Neural cell (in vitro differentiated cells): ENCODE measurements around the gene CUX1. TPM values are rescaled to one million over a fixed set of nuclear protein-coding genes. Genes with fewer than 3 reads are reported as not detected.

Source experiments
- H2AFZ ChIP-seq: fragments of 200-600, 300-800 bp; sonication (generic), shearing (Covaris generic); 2 replicates; pipeline ENCODE4 v1.6.0; 2014; ENCODE audit warnings: low read depth, mild to moderate bottlenecking, antibody characterized with exemption, low read length, moderate library complexity
- H3F3A ChIP-seq: fragments of 200-600 bp; shearing (Covaris generic); 2 replicates; pipeline ENCODE4 v1.6.1; 2016; ENCODE audit warnings: mild to moderate bottlenecking, moderate library complexity, mixed read lengths, antibody characterized with exemption, low read length; ENCODE audit not compliant: insufficient read depth, poor library complexity, severe bottlenecking
- H3K27ac ChIP-seq: fragments of 200-600, 300-800 bp; sonication (generic), shearing (Covaris generic); 2 replicates; pipeline ENCODE4 v1.5.1; 2014; ENCODE audit warnings: mild to moderate bottlenecking, low read length, moderate library complexity
- H3K27me3 ChIP-seq: fragments of 300-800, 200-600 bp; sonication (generic), shearing (Covaris generic); 2 replicates; pipeline ENCODE4 v1.6.0; 2014; ENCODE audit warnings: mild to moderate bottlenecking, low read depth, low read length, moderate library complexity; ENCODE audit not compliant: insufficient read depth
- H3K36me3 ChIP-seq: fragments of 300-800, 200-600 bp; sonication (generic), shearing (Covaris generic); 2 replicates; pipeline ENCODE4 v1.5.1; 2014; ENCODE audit warnings: mild to moderate bottlenecking, antibody characterized with exemption, low read length, moderate library complexity; ENCODE audit not compliant: insufficient read depth
- H3K4me2 ChIP-seq: fragments of 300-800, 200-600 bp; sonication (generic), shearing (Covaris generic); 2 replicates; pipeline ENCODE4 v1.6.0; 2014; ENCODE audit warnings: mild to moderate bottlenecking, low read length
- H3K4me3 ChIP-seq: fragments of 300-800, 200-600 bp; sonication (generic), shearing (Covaris generic); 2 replicates; pipeline ENCODE4 v1.5.1; 2014; ENCODE audit warnings: mild to moderate bottlenecking, low read length, moderate library complexity
- H3K79me2 ChIP-seq: fragments of 200-600 bp; shearing (Covaris generic); replicated peaks from 2 replicates; pipeline ENCODE4 v1.6.0; 2014; ENCODE audit warnings: mild to moderate bottlenecking, low read length, moderate library complexity; ENCODE audit not compliant: insufficient read depth
- H3K9ac ChIP-seq: fragments of 300-800, 200-600 bp; sonication (generic), shearing (Covaris generic); 2 replicates; pipeline ENCODE4 v1.6.1; 2016; ENCODE audit warnings: mild to moderate bottlenecking, low read length, mixed read lengths
- H3K9me2 ChIP-seq: fragments of 200-600 bp; shearing (Covaris generic); 2 replicates; pipeline ENCODE4 v1.6.1; 2016; ENCODE audit warnings: mild to moderate bottlenecking, low read length, mixed read lengths; ENCODE audit not compliant: insufficient read depth
- H3K9me3 ChIP-seq: fragments of 200-600, 300-800 bp; sonication (generic), shearing (Covaris generic); 2 replicates; pipeline ENCODE4 v1.6.1; 2016; ENCODE audit warnings: mild to moderate bottlenecking, mixed run types, low read length, moderate library complexity, mixed read lengths
- H4K20me1 ChIP-seq: fragments of 200-600 bp; shearing (Covaris generic); 2 replicates; pipeline ENCODE4 v1.6.1; 2016; ENCODE audit warnings: mild to moderate bottlenecking, mixed run types; ENCODE audit not compliant: insufficient read depth
- CTCF ChIP-seq: fragments of 450-650 bp; IDR thresholded peaks from 2 replicates; pipeline ENCODE4 v1.5.1; 2014; ENCODE audit warnings: antibody characterized with exemption, mild to moderate bottlenecking, moderate library complexity; ENCODE audit not compliant: poor library complexity, severe bottlenecking
- EP300 ChIP-seq: fragments of 450-650 bp; conservative IDR thresholded peaks from 2 replicates; pipeline ENCODE4 v1.6.1; 2014; ENCODE audit warnings: antibody characterized with exemption, mild to moderate bottlenecking, moderate library complexity; ENCODE audit not compliant: poor library complexity, severe bottlenecking
- EZH2 ChIP-seq: fragments of 200-600, 300-800 bp; shearing (Covaris generic), sonication (generic); IDR thresholded peaks from 2 replicates; pipeline ENCODE4 v1.6.1; 2014; ENCODE audit warnings: antibody characterized with exemption, low read length, borderline replicate concordance, mild to moderate bottlenecking; ENCODE audit not compliant: insufficient read depth, poor library complexity, severe bottlenecking
- POLR2AphosphoS5 ChIP-seq: IDR thresholded peaks from 2 replicates; pipeline ENCODE4 v1.6.1; 2012
- RAD21 ChIP-seq: fragments of 450-650 bp; conservative IDR thresholded peaks from 2 replicates; pipeline ENCODE4 v1.6.1; 2014; ENCODE audit warnings: antibody characterized with exemption, mild to moderate bottlenecking, moderate library complexity
- REST ChIP-seq: IDR thresholded peaks from 2 replicates; pipeline ENCODE4 v1.6.1; 2012; ENCODE audit warnings: borderline replicate concordance
- SMC3 ChIP-seq: fragments of 450-650 bp; conservative IDR thresholded peaks from 2 replicates; pipeline ENCODE4 v1.6.1; 2014; ENCODE audit warnings: antibody characterized with exemption, mild to moderate bottlenecking, moderate library complexity; ENCODE audit not compliant: poor library complexity
- TAF1 ChIP-seq: IDR thresholded peaks from 2 replicates; pipeline ENCODE4 v1.6.1; 2012; ENCODE audit warnings: low read depth
- polyA plus RNA-seq: library from polyadenylated mRNA; depleted of rRNA; stranded (reverse); fragments of >200 nt; gene quantifications from 2 replicates; pipeline ENCODE4 v1.2.3, GENCODE V29; 2014

Gene CUX1
- polyA plus RNA-seq, 1 donor from 2014 or later: 26.6 TPM

GRCh38 chr7:101999393-101999792 lies 182.0 kb downstream of the CUX1 start:
- peak overlapping the region; percentile 1 for H3K9ac ChIP-seq
- H3K9me3 ChIP-seq: no peaks in the 10 kb centered on the region
- no peaks in the 10 kb centered on the region for H3K79me2 ChIP-seq
- H3K27ac ChIP-seq: peak overlapping the region; percentile 47
- no peaks in the 10 kb centered on the region for H3K36me3 ChIP-seq
- H3F3A ChIP-seq: no peaks in the 10 kb centered on the region
- no peak overlapping the region for H2AFZ ChIP-seq
- TF ChIP-seq TAF1 (no peak), POLR2AphosphoS5 (no peak), RAD21 (no peak), REST (peak; percentile 53), SMC3 (no peak), CTCF (no peak), EP300 (peak; percentile 40)
- H3K4me2 ChIP-seq: no peak overlapping the region
- no peaks in the 10 kb centered on the region for H4K20me1 ChIP-seq
- H3K9me2 ChIP-seq: no peaks in the 10 kb centered on the region
- H3K27me3 ChIP-seq: no peaks in the 10 kb centered on the region
- H3K4me3 ChIP-seq: peak overlapping the region; percentile 27

- TF ChIP-seq REST: no peak
- no peak for TF ChIP-seq SMC3
- no peak for TF ChIP-seq EZH2
- no peak for TF ChIP-seq POLR2AphosphoS5
- TF ChIP-seq RAD21: no peak
- no peak for TF ChIP-seq TAF1
- TF ChIP-seq CTCF: no peak
- no peak for TF ChIP-seq EP300
- H3F3A ChIP-seq: no peaks in the 10 kb centered on the region
- H3K4me2 ChIP-seq: no peak overlapping the region
- H3K27ac ChIP-seq: peak overlapping the region; percentile 47
- no peak overlapping the region for H3K9ac ChIP-seq
- H2AFZ ChIP-seq: no peak overlapping the region
- H3K36me3 ChIP-seq: no peaks in the 10 kb centered on the region
- no peaks in the 10 kb centered on the region for H3K9me2 ChIP-seq
- H4K20me1 ChIP-seq: no peaks in the 10 kb centered on the region
- no peaks in the 10 kb centered on the region for H3K27me3 ChIP-seq
- H3K9me3 ChIP-seq: no peaks in the 10 kb centered on the region
- no peaks in the 10 kb centered on the region for H3K79me2 ChIP-seq
- no peak overlapping the region for H3K4me3 ChIP-seq
Measured at GRCh38 chr7:102000123-102000522, 182.7 kb downstream of the CUX1 start.
